Endodermal cell (in vitro differentiated cells): ENCODE measurements around the gene PADI6. TPM values are rescaled to one million over a fixed set of nuclear protein-coding genes. Genes with fewer than 3 reads are reported as not detected.

Experiments used
- DNase-seq: peaks from one replicate; pipeline ENCODE4 v3.0.0-alpha.2; 2017
- H3K27ac ChIP-seq: 2 replicates; pipeline ENCODE4 v1.5.1; 2013; ENCODE audit warnings: mild to moderate bottlenecking, low read depth, low read length, moderate library complexity
- H3K27me3 ChIP-seq: 2 replicates; pipeline ENCODE4 v1.6.1; 2013; ENCODE audit warnings: mild to moderate bottlenecking, low read length, moderate library complexity; ENCODE audit not compliant: insufficient read depth, control insufficient read depth, poor library complexity, severe bottlenecking
- H3K36me3 ChIP-seq: 2 replicates; pipeline ENCODE4 v1.7.0; 2013; ENCODE audit warnings: mild to moderate bottlenecking, low read length, moderate library complexity; ENCODE audit not compliant: control insufficient read depth, insufficient read depth
- H3K4me1 ChIP-seq: one replicate; pipeline ENCODE4 v1.7.0; 2013; ENCODE audit warnings: low read length; ENCODE audit not compliant: control insufficient read depth, insufficient read depth
- H3K4me3 ChIP-seq: 2 replicates; pipeline ENCODE4 v1.5.1; 2013; ENCODE audit warnings: mild to moderate bottlenecking, low read length, moderate library complexity
- H3K9ac ChIP-seq: 2 replicates; pipeline ENCODE4 v1.6.1; 2013; ENCODE audit warnings: mild to moderate bottlenecking, low read length, moderate library complexity; ENCODE audit not compliant: poor library complexity, severe bottlenecking; ENCODE audit errors: extremely low read depth
- H3K9me3 ChIP-seq: 2 replicates; pipeline ENCODE4 v1.6.1; 2013; ENCODE audit warnings: mild to moderate bottlenecking, low read length, moderate library complexity; ENCODE audit not compliant: control insufficient read depth
- H3K27ac Mint-ChIP-seq: 2 replicates; pipeline ENCODE4 v1.8.0; 2020; ENCODE audit warnings: mixed read lengths
- H3K27me3 Mint-ChIP-seq: 2 replicates; pipeline ENCODE4 v1.8.0; 2021; ENCODE audit warnings: mild to moderate bottlenecking, mixed read lengths; ENCODE audit not compliant: insufficient read depth
- H3K36me3 Mint-ChIP-seq: 2 replicates; pipeline ENCODE4 v1.8.0; 2020; ENCODE audit warnings: low read depth, mixed read lengths
- H3K4me1 Mint-ChIP-seq: 2 replicates; pipeline ENCODE4 v1.8.0; 2020; ENCODE audit warnings: mixed read lengths
- H3K4me3 Mint-ChIP-seq: 2 replicates; pipeline ENCODE4 v1.8.0; 2020; ENCODE audit warnings: mild to moderate bottlenecking, moderate library complexity, mixed read lengths
- H3K9me3 Mint-ChIP-seq: 2 replicates; pipeline ENCODE4 v1.8.0; 2020; ENCODE audit warnings: mild to moderate bottlenecking, mixed read lengths
- WGBS, 2 experiments: methylation state at CpG; one replicate each; pipeline versions ENCODE4 v1.1.5 to v1.1.7; 2013; ENCODE audit warnings: missing lambda C conversion rate in 2 of 2, mixed read lengths in 1 of 2; ENCODE audit not compliant: insufficient coverage in 1 of 2, insufficient read length in 1 of 2; 5-methylcytosine and 5-hydroxymethylcytosine counted together
- total RNA-seq, 2 donors: library from RNA; stranded (reverse); fragmentation: NEBNext Ultra II Directional in 1 of 2; extraction: Animal tissue kit (Norgen Biotek cat#: 25700) in 1 of 2; gene quantifications; 2 replicates in 1 of 2; 3 replicates in 1 of 2; pipeline ENCODE4 v1.2.1, GENCODE V29; 2021
- TF ChIP-seq, protein P1 (sequence below): fragments of 200-600 bp; sonication (generic); conservative IDR thresholded peaks from 2 replicates; pipeline ENCODE4 v1.5.0; 2021; ENCODE audit warnings: antibody characterized with exemption, mild to moderate bottlenecking

PADI6 gene
- total RNA-seq, 2 donors from 2014 or later, result not detected

DNA sequence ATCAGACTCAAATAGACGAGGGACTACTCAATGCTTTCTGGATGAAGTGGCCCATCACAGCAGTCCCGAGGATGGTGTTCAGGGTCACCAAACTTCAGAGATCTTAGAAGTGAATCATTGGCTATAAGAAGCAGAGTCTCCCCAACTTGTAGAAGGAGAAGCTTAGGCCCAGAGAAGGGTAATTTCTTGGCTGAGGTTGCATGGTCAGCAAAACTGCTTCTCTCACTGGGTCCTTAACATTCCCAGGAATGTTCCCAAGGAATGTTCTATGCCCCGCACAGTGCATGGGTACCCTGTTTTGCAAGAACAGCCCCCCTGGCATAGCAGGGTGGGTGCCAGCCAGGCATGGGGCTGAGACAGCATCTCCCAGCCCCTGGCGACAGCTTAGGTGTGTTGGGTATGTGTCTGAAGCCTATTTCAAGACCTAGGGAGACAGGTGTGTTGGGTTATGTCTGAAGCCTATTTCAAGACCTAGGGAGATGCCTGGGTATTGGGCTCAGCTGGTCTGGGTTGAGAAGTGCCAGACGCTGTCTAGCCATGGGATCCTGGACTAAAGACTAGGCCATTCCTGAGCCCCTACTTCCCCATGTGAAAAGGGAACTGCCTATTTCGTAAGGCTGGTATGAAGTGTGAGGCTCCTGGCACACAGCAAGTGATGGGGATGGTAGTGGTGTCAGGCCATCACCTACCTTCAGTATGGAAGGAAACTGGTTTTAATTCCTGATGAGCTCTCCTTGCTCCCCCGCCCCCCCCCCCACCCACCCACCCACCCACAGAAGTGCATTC is 26.1 kb downstream of the PADI6 start:
- Histone ChIP-seq H3K27ac (no peak overlapping the region), H3K9ac (no peak overlapping the region), H3K9me3 (no peaks in the 10 kb centered on the region), H3K27me3 (no peaks in the 10 kb centered on the region), H3K4me3 (no peak overlapping the region), H3K4me1 (no peaks in the 10 kb centered on the region), H3K36me3 (no peaks in the 10 kb centered on the region)
- Mint-ChIP-seq H3K27me3 (no peaks in the 10 kb centered on the region), H3K27ac (no peak overlapping the region), H3K36me3 (no peaks in the 10 kb centered on the region), H3K4me3 (no peak overlapping the region), H3K4me1 (no peaks in the 10 kb centered on the region), H3K9me3 (no peaks in the 10 kb centered on the region)
- TF ChIP-seq, protein P1, sequence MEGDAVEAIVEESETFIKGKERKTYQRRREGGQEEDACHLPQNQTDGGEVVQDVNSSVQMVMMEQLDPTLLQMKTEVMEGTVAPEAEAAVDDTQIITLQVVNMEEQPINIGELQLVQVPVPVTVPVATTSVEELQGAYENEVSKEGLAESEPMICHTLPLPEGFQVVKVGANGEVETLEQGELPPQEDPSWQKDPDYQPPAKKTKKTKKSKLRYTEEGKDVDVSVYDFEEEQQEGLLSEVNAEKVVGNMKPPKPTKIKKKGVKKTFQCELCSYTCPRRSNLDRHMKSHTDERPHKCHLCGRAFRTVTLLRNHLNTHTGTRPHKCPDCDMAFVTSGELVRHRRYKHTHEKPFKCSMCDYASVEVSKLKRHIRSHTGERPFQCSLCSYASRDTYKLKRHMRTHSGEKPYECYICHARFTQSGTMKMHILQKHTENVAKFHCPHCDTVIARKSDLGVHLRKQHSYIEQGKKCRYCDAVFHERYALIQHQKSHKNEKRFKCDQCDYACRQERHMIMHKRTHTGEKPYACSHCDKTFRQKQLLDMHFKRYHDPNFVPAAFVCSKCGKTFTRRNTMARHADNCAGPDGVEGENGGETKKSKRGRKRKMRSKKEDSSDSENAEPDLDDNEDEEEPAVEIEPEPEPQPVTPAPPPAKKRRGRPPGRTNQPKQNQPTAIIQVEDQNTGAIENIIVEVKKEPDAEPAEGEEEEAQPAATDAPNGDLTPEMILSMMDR, result no peak
- DNase-seq, result no peak
- 90% methylated on average over 4 to 6 of the region's 7 CpGs for WGBS, 2 experiments

GRCh38 chr1:17400725-17401341 is 28.8 kb downstream of the PADI6 start:
- no peak overlapping the region for H3K4me3 Mint-ChIP-seq

GRCh38 chr1:17401841-17402240 is 29.8 kb downstream of the PADI6 start:
- H3K36me3 ChIP-seq, result peaks cover 6% of the 10 kb centered on the region
- H3K27ac ChIP-seq, result no peak overlapping the region
- no peak for DNase-seq
- no peaks in the 10 kb centered on the region for H3K4me1 ChIP-seq
- no peak overlapping the region for H3K27ac Mint-ChIP-seq
- WGBS, 2 experiments, result 87% methylated on average over 4 of the region's 4 CpGs; no CpG with 5 or more reads in 1 of the 2 experiments
- peaks cover 5% of the 10 kb centered on the region for H3K4me1 Mint-ChIP-seq
- TF ChIP-seq, protein P1, result no peak
- no peak overlapping the region for H3K4me3 ChIP-seq
- H3K4me3 Mint-ChIP-seq, result no peak overlapping the region
- no peaks in the 10 kb centered on the region for H3K9me3 ChIP-seq
- peaks cover 2% of the 10 kb centered on the region for H3K36me3 Mint-ChIP-seq
- no peak overlapping the region for H3K9ac ChIP-seq
- H3K27me3 ChIP-seq, result no peaks in the 10 kb centered on the region
- H3K27me3 Mint-ChIP-seq, result no peaks in the 10 kb centered on the region
- H3K9me3 Mint-ChIP-seq, result no peaks in the 10 kb centered on the region

More at GRCh38 chr1:17400725-17401341, 28.8 kb downstream of the PADI6 start:
- no peaks in the 10 kb centered on the region for H3K36me3 Mint-ChIP-seq
- no peaks in the 10 kb centered on the region for H3K27me3 Mint-ChIP-seq
- H3K27ac Mint-ChIP-seq, result no peak overlapping the region
- H3K4me1 ChIP-seq, result no peaks in the 10 kb centered on the region
- H3K4me1 Mint-ChIP-seq, result peaks cover 3% of the 10 kb centered on the region
- no peak for DNase-seq
- no peaks in the 10 kb centered on the region for H3K9me3 ChIP-seq
- WGBS, 2 experiments, result 83 to 85% methylated on average over 11 of the region's 11 CpGs
- no peak overlapping the region for H3K9ac ChIP-seq
- H3K36me3 ChIP-seq, result peaks cover 3% of the 10 kb centered on the region
- no peak overlapping the region for H3K27ac ChIP-seq
- TF ChIP-seq, protein P1, result no peak
- H3K9me3 Mint-ChIP-seq, result no peaks in the 10 kb centered on the region
- H3K27me3 ChIP-seq, result no peaks in the 10 kb centered on the region
- no peak overlapping the region for H3K4me3 ChIP-seq
